ENCODE measurements around the gene TBC1D9B.

The TBC1D9B gene

GRCh38 chr5:179904463-179905160 lies 3.1 kb downstream of the TBC1D9B start:
- Histone ChIP-seq H3K27me3 (ENCODE audit: insufficient read depth, low read length, poor library complexity) (no peaks in the 10 kb centered on the region), H3K4me2 (ENCODE audit: insufficient read depth, low read length) (no peak overlapping the region), H3K9me3 (ENCODE audit: insufficient read depth, low read length, severe bottlenecking) (no peaks in the 10 kb centered on the region), H4K20me1 (ENCODE audit: insufficient read depth, low read length) (peaks cover 23% of the 10 kb centered on the region), H3K36me3 (ENCODE audit: insufficient read depth, low read length) (peaks cover 60% of the 10 kb centered on the region), H3K27ac (ENCODE audit: low read length) (no peak overlapping the region), H3K4me3 (ENCODE audit: low read depth in 1 of 2, low read length in 2 of 2) (no peak overlapping the region), H3K4me1 (ENCODE audit: insufficient read depth, low read length) (peaks cover 34% of the 10 kb centered on the region), H3K79me2 (ENCODE audit: insufficient read depth, low read length) (peaks cover 36% of the 10 kb centered on the region), H3K9ac (ENCODE audit: low read depth, low read length) (no peak overlapping the region), H2AFZ (ENCODE audit: low read depth, low read length) (no peak overlapping the region)
- DNase-seq: no peak
- no peak for ATAC-seq (ENCODE audit: insufficient read depth, low read depth)
- TF ChIP-seq EZH2 (IDR thresholded peaks at IDR 0.05; ENCODE audit: borderline replicate concordance, low read depth, low read length, severe bottlenecking): no peak
- TF ChIP-seq, protein P1, sequence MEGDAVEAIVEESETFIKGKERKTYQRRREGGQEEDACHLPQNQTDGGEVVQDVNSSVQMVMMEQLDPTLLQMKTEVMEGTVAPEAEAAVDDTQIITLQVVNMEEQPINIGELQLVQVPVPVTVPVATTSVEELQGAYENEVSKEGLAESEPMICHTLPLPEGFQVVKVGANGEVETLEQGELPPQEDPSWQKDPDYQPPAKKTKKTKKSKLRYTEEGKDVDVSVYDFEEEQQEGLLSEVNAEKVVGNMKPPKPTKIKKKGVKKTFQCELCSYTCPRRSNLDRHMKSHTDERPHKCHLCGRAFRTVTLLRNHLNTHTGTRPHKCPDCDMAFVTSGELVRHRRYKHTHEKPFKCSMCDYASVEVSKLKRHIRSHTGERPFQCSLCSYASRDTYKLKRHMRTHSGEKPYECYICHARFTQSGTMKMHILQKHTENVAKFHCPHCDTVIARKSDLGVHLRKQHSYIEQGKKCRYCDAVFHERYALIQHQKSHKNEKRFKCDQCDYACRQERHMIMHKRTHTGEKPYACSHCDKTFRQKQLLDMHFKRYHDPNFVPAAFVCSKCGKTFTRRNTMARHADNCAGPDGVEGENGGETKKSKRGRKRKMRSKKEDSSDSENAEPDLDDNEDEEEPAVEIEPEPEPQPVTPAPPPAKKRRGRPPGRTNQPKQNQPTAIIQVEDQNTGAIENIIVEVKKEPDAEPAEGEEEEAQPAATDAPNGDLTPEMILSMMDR (IDR thresholded peaks at IDR 0.05; ENCODE audit: borderline replicate concordance, extremely low read depth, low read length, poor library complexity, severe bottlenecking): no peak

DNA sequence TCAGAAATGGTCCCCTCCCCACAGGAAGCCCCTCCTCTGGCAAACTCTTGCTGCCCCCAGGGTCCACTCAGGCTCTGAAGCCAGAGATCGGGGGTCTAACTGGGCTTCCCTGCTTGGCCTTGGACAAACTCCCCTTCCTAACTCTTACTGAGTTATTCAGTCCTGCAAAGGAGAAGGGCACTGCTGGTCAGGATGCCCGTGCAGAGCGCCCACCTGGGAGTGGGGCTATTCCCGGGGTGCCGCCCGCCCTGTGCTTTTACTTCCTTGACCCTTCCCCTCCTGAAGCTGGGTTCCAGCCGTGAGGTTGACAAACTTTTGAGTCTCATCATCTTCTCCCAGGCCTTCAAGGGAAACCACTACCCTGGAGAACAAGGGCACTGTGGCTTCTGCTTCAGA lies 4.9 kb downstream of the TBC1D9B start:
- H3K9me3 ChIP-seq (ENCODE audit: insufficient read depth, low read length, severe bottlenecking): no peaks in the 10 kb centered on the region
- H3K9ac ChIP-seq (ENCODE audit: low read depth, low read length): no peak overlapping the region
- H3K27me3 ChIP-seq (ENCODE audit: insufficient read depth, low read length, poor library complexity): no peaks in the 10 kb centered on the region
- peaks cover 23% of the 10 kb centered on the region for H3K4me1 ChIP-seq (ENCODE audit: insufficient read depth, low read length)
- no peak overlapping the region for H3K4me2 ChIP-seq (ENCODE audit: insufficient read depth, low read length)
- no peak overlapping the region for H3K4me3 ChIP-seq (ENCODE audit: low read depth in 1 of 2, low read length in 2 of 2)
- no peak for ATAC-seq (ENCODE audit: insufficient read depth, low read depth)
- no peak overlapping the region for H3K27ac ChIP-seq (ENCODE audit: low read length)
- H4K20me1 ChIP-seq (ENCODE audit: insufficient read depth, low read length): peaks cover 23% of the 10 kb centered on the region
- no peak overlapping the region for H2AFZ ChIP-seq (ENCODE audit: low read depth, low read length)
- peaks cover 36% of the 10 kb centered on the region for H3K79me2 ChIP-seq (ENCODE audit: insufficient read depth, low read length)
- TF ChIP-seq, protein P1 (IDR thresholded peaks at IDR 0.05; ENCODE audit: borderline replicate concordance, extremely low read depth, low read length, poor library complexity, severe bottlenecking): no peak
- TF ChIP-seq EZH2 (IDR thresholded peaks at IDR 0.05; ENCODE audit: borderline replicate concordance, low read depth, low read length, severe bottlenecking): no peak
- peaks cover 77% of the 10 kb centered on the region for H3K36me3 ChIP-seq (ENCODE audit: insufficient read depth, low read length)
- no peak for DNase-seq

GRCh38 chr5:179901915-179902762 lies 5.6 kb downstream of the TBC1D9B start:
- peaks cover 23% of the 10 kb centered on the region for H3K4me1 ChIP-seq (ENCODE audit: insufficient read depth, low read length)
- ATAC-seq (ENCODE audit: insufficient read depth, low read depth) (no peak), DNase-seq (no peak)
- no peak overlapping the region for H2AFZ ChIP-seq (ENCODE audit: low read depth, low read length)
- no peak overlapping the region for H3K4me2 ChIP-seq (ENCODE audit: insufficient read depth, low read length)
- H3K79me2 ChIP-seq (ENCODE audit: insufficient read depth, low read length): peaks cover 35% of the 10 kb centered on the region
- peaks cover 83% of the 10 kb centered on the region for H3K36me3 ChIP-seq (ENCODE audit: insufficient read depth, low read length)
- H4K20me1 ChIP-seq (ENCODE audit: insufficient read depth, low read length): peaks cover 23% of the 10 kb centered on the region
- H3K4me3 ChIP-seq (ENCODE audit: low read depth in 1 of 2, low read length in 2 of 2): no peak overlapping the region
- H3K9me3 ChIP-seq (ENCODE audit: insufficient read depth, low read length, severe bottlenecking): no peaks in the 10 kb centered on the region
- no peaks in the 10 kb centered on the region for H3K27me3 ChIP-seq (ENCODE audit: insufficient read depth, low read length, poor library complexity)
- H3K9ac ChIP-seq (ENCODE audit: low read depth, low read length): no peak overlapping the region
- H3K27ac ChIP-seq (ENCODE audit: low read length): no peak overlapping the region
- TF ChIP-seq EZH2 (IDR thresholded peaks at IDR 0.05; ENCODE audit: borderline replicate concordance, low read depth, low read length, severe bottlenecking): no peak
- TF ChIP-seq, protein P1 (IDR thresholded peaks at IDR 0.05; ENCODE audit: borderline replicate concordance, extremely low read depth, low read length, poor library complexity, severe bottlenecking): no peak
